ENCODE results near the gene CRYZL1.

DNA sequence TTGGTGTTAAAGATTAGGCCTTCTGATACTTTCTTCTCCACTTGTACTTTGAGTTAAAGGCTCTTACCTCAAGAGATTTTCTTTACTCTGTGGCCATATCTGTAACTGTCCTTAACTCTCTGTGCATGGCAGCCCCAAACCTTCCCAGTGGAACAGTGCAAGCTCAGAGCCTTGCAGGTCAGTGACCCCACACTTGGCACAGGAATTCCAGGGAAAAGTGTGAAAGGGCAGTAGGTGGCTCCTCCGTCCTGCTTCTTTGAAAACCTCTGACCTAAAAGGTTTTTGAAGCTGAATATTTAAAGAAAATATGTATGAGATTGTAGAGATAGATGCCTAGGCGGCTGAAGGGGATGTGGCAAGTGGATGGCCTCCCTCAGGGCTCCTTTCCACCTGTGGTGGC is 27.1 kb upstream of the CRYZL1 start:
- TF ChIP-seq, protein P1, sequence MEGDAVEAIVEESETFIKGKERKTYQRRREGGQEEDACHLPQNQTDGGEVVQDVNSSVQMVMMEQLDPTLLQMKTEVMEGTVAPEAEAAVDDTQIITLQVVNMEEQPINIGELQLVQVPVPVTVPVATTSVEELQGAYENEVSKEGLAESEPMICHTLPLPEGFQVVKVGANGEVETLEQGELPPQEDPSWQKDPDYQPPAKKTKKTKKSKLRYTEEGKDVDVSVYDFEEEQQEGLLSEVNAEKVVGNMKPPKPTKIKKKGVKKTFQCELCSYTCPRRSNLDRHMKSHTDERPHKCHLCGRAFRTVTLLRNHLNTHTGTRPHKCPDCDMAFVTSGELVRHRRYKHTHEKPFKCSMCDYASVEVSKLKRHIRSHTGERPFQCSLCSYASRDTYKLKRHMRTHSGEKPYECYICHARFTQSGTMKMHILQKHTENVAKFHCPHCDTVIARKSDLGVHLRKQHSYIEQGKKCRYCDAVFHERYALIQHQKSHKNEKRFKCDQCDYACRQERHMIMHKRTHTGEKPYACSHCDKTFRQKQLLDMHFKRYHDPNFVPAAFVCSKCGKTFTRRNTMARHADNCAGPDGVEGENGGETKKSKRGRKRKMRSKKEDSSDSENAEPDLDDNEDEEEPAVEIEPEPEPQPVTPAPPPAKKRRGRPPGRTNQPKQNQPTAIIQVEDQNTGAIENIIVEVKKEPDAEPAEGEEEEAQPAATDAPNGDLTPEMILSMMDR (IDR thresholded peaks at IDR 0.05): no peak
- TF ChIP-seq POLR2A (IDR thresholded peaks at IDR 0.05): no peak

Data from lower leg skin (tissue), 3 donors.